Measurements from ENCODE around the gene PROC. TPM values are rescaled to one million over a fixed set of nuclear protein-coding genes. Genes with fewer than 3 reads are reported as not detected.
"Not testable (repeated sequence)": the region's sequence is repeated elsewhere in the genome, so short reads cannot be mapped to it uniquely, and the experiment has no call there.

PROC gene
- total and polyA plus RNA-seq, 2 of the 4 experiments (the other 2 are of a cell fraction), result 0.07 TPM; not detected in 1

GRCh38 chr2:127409716-127410115 is 8.5 kb upstream of the PROC start:
- Histone ChIP-seq H2BK15ac (ENCODE audit: low read depth, low read length) (peak overlapping the region; percentile 47; the same call in 2 of the 3 replicates), H3K9me1 (ENCODE audit: insufficient read depth, low read length) (peaks cover 23% of the 10 kb centered on the region), H2BK120ac (ENCODE audit: low read depth, low read length) (peak overlapping the region; percentile 77), H3K4ac (ENCODE audit: low read depth, low read length) (peak overlapping the region; percentile 48), H3K4me1 (ENCODE audit: control insufficient read depth, insufficient read depth, low read length) (peaks cover 14% of the 10 kb centered on the region), H3K14ac (replicated peaks; ENCODE audit: low read depth, low read length) (0 out of 2 replicates have a peak overlapping the region, but pooled peaks have one; percentile 33), H4K91ac (ENCODE audit: insufficient read depth, low read depth, low read length) (peak overlapping the region; percentile 60; the same call in 1 of the 2 replicates), H4K8ac (ENCODE audit: low read depth in 2 of 2, low read length in 2 of 2) (peak overlapping the region in 1 of 2 experiments; percentile 35; a peak in 1 of 4 replicates)
- H3K4me3 ChIP-seq (ENCODE audit: insufficient read depth, low read depth, low read length); H3K27ac ChIP-seq (ENCODE audit: insufficient read depth, low read length); H3K36me3 ChIP-seq (ENCODE audit: control insufficient read depth, insufficient read depth, low read length); H4K5ac ChIP-seq (ENCODE audit: low read depth, low read length); dilution Hi-C loops (cut with HindIII; ENCODE audit: low sequenced_read_pairs, unreplicated experiment); H3K79me1 ChIP-seq (ENCODE audit: low read depth in 1 of 2, low read length in 2 of 2); H3K9me3 ChIP-seq (ENCODE audit: control insufficient read depth, insufficient read depth, low read length); H2BK5ac ChIP-seq (ENCODE audit: low read depth, low read length, poor library complexity, severe bottlenecking); H3K56ac ChIP-seq (ENCODE audit: extremely low read depth, insufficient read depth, low read length); H2AFZ ChIP-seq (replicated peaks; ENCODE audit: low read length, poor library complexity); ATAC-seq (ENCODE audit: low read depth); DNase-seq; H3K18ac ChIP-seq (ENCODE audit: low read depth, low read length); H2AK9ac ChIP-seq (replicated peaks; ENCODE audit: low read depth, low read length, poor library complexity); in situ Hi-C loops (cut with MboI; ENCODE audit: low sequenced_read_pairs); BruUV-seq (replicated peaks); intact Hi-C loops (cut with micrococcal nuclease); H3K9ac ChIP-seq (ENCODE audit: low read depth, low read length); H3K27me3 ChIP-seq (ENCODE audit: control insufficient read depth, insufficient read depth, low read length); H4K20me1 ChIP-seq (ENCODE audit: insufficient read depth, low read length); POLR2A ChIA-PET (ENCODE audit: unreplicated experiment); CTCF ChIA-PET; H3K4me2 ChIP-seq (ENCODE audit: low read depth, low read length); H3K23ac ChIP-seq (ENCODE audit: low read depth, low read length); H2AK5ac ChIP-seq (ENCODE audit: low read depth, low read length); H2BK20ac ChIP-seq (ENCODE audit: low read depth, low read length): not testable (repeated sequence)
- WGBS, 2 experiments (ENCODE audit: extremely low coverage in 2 of 2, insufficient read length in 1 of 2), result 100% methylated on average over 2 of the region's 8 CpGs; no CpG with 5 or more reads in 1 of the 2 experiments

All from IMR-90 (cell line).